HepG2 (cell line): ENCODE data around the gene LAMB2. TPM values are rescaled to one million over a fixed set of nuclear protein-coding genes. Genes with fewer than 3 reads are reported as not detected.
A peak's percentile ranks its signal among the peaks of the same experiment; 100 is the strongest.

Experiments
- ASH2L ChIP-seq: fragments of 300-600, 200-600 bp; sonication (generic); IDR thresholded peaks from 2 replicates; pipeline ENCODE4 v1.7.0; 2017; ENCODE audit warnings: low read depth, mild to moderate bottlenecking, moderate library complexity, mixed read lengths, low read length; ENCODE audit not compliant: insufficient read length
- FOXP4 ChIP-seq: sonication (generic); formaldehyde crosslinking; IDR thresholded peaks from 2 replicates; pipeline ENCODE4 v1.4.0; 2020; ENCODE audit warnings: missing genetic modification reagents
- HMG20B ChIP-seq: conservative IDR thresholded peaks from 2 replicates; pipeline ENCODE4 v1.6.1; 2016; ENCODE audit warnings: missing genetic modification reagents, missing compliant biosample characterization
- HMGXB4 ChIP-seq, 2 experiments: sonication (generic) in 1 of 2; formaldehyde crosslinking in 1 of 2; IDR thresholded peaks; 2 replicates each; pipeline versions ENCODE4 v1.4.0 to v1.6.1; 2018 to 2020; ENCODE audit warnings: missing genetic modification reagents in 2 of 2, borderline replicate concordance in 1 of 2, low read depth in 1 of 2, mild to moderate bottlenecking in 1 of 2, missing biosample characterization in 1 of 2
- HNF1A ChIP-seq, 2 experiments: sonication (generic) in 1 of 2; formaldehyde crosslinking in 1 of 2; IDR thresholded peaks; 2 replicates each; pipeline versions ENCODE4 v1.4.0 to v1.6.1; 2016 to 2020; ENCODE audit warnings: borderline replicate concordance in 1 of 2, low read depth in 1 of 2, mild to moderate bottlenecking in 1 of 2, missing genetic modification reagents in 1 of 2
- JARID2 ChIP-seq: sonication (generic); formaldehyde crosslinking; IDR thresholded peaks from 2 replicates; pipeline ENCODE4 v1.8.1; 2023; ENCODE audit warnings: missing genetic modification reagents, inconsistent platforms; ENCODE audit not compliant: insufficient replicate concordance
- PAWR ChIP-seq: sonication (generic); formaldehyde crosslinking; IDR thresholded peaks from 2 replicates; pipeline ENCODE4 v1.4.0; 2020; ENCODE audit warnings: missing genetic modification reagents, mild to moderate bottlenecking, borderline replicate concordance
- PCBP2 ChIP-seq: fragments of 200-400 bp; formaldehyde crosslinking; optimal IDR thresholded peaks from 2 replicates; pipeline ENCODE3; 2018; ENCODE audit warnings: low read length, low read depth; ENCODE audit not compliant: poor library complexity, severe bottlenecking
- RFX5 ChIP-seq: IDR thresholded peaks from 2 replicates; pipeline ENCODE4 v1.6.1; 2011; ENCODE audit warnings: low read depth, low read length, improper control_type of control experiment
- SMARCE1 ChIP-seq: fragments of 450-650 bp; IDR thresholded peaks from 2 replicates; pipeline ENCODE4 v1.6.1; 2017; ENCODE audit warnings: borderline replicate concordance
- THAP7 ChIP-seq: sonication (generic); formaldehyde crosslinking; IDR thresholded peaks from 2 replicates; pipeline ENCODE4 v1.8.1; 2023; ENCODE audit warnings: mild to moderate bottlenecking, missing genetic modification reagents
- YY1 ChIP-seq: IDR thresholded peaks from 2 replicates; pipeline ENCODE4 v1.6.1; 2011; ENCODE audit warnings: low read length, low read depth, moderate library complexity, mild to moderate bottlenecking; ENCODE audit not compliant: insufficient read depth, insufficient replicate concordance
- ZBTB7B ChIP-seq: sonication (generic); formaldehyde crosslinking; IDR thresholded peaks from 2 replicates; pipeline ENCODE4 v1.4.0; 2020; ENCODE audit warnings: missing genetic modification reagents
- ZFP91 ChIP-seq: sonication (generic); formaldehyde crosslinking; IDR thresholded peaks from 2 replicates; pipeline ENCODE4 v1.9.0; 2022; ENCODE audit warnings: missing genetic modification reagents, mild to moderate bottlenecking, borderline replicate concordance
- ZNF530 ChIP-seq: sonication (generic); formaldehyde crosslinking; IDR thresholded peaks from 2 replicates; pipeline ENCODE4 v1.5.0; 2020; ENCODE audit warnings: low read depth, mild to moderate bottlenecking, missing genetic modification reagents
- polyA plus RNA-seq, 8 experiments: library from polyadenylated mRNA; depleted of rRNA in 3 of 8; stranded (reverse) in 7 of 8; unstranded in 1 of 8; fragments of >200 nt; fragmentation: Illumina TruSeq in 4 of 8; extraction: Trizol in 4 of 8; gene quantifications; 2 replicates each; pipeline versions ENCODE4 v1.2.1 to v1.2.3, GENCODE V29; 2011 to 2016; ENCODE audit warnings: low read depth in 4 of 8, missing spikeins in 1 of 8, mixed read lengths in 1 of 8; ENCODE audit not compliant: insufficient read depth in 1 of 8
- total RNA-seq, 5 experiments: library from RNA; depleted of rRNA; stranded (reverse); fragments of >200 nt; fragmentation: Illumina TruSeq; extraction: Trizol; gene quantifications; 2 replicates each; pipeline ENCODE4 v1.2.3, GENCODE V29; 2016; ENCODE audit warnings: low read depth in 1 of 5

Gene LAMB2
- total and polyA plus RNA-seq, 2 of the 13 experiments (the other 11 are each of a cell fraction or from before 2014, with no cell fraction given), result 208 to 443 TPM

DNA sequence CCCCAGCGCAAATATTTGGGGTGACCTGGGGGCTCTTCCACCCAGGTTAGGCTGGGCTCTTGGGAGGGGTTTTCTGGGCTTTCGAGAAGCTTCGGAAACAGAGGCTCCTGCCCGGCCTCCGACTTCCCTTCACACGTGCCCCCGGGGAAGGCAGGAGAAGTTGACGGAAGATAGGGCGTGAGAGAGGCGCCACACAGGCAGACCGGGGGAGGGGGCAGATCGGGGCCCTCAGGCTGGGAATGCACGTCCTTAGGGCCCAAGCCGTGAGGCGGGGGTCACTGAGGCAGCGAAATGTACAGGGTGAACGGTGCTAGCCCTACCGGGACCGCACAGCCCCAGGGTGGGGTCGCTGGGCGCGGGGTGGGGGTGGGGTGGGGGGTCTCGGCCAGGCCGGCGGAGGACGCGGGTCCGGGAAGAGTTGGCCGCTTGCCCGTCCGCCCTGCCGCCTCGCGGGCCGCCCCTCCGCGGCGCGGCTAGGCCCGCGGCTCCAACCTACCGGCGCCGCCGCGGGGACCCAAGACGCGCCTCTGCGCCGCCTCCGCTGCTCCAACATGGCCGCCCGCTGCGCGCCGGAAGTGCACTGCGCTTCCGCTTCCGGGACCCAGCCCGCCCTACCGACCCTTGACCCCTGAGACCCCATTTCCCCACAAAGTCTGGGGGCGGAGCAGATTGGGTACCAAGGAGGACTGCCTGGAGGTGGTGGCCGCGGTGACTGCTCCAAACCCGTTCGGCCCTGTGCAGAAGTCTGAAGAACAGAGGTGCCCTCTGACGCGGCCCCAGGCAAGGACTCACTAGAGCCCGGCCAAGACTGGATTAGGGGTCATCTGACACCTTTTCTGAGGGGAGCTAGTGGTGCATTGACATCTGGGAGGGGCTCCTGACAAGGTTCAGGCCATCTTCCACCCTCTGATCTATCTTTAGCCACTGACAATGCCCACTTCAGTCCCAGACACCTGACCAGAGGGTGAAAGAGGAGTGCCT, 33.2 kb upstream of the LAMB2 start, which contains the start of gene CCDC71 (continued):
- TF ChIP-seq ASH2L, result peak; percentile 4
- TF ChIP-seq RFX5, result no peak
- no peak for TF ChIP-seq PCBP2
- no peak for TF ChIP-seq JARID2 (CRISPR knock-in tag)
- peak; percentile 13; the same call in 1 of the 2 replicates for TF ChIP-seq FOXP4 (CRISPR knock-in tag)
- TF ChIP-seq ZFP91 (CRISPR knock-in tag), result peak; percentile 77
- 0 out of 4 replicates have a peak, but pooled peaks of 1 of the 2 experiments have one; percentile 27 for TF ChIP-seq HMGXB4 (CRISPR knock-in tag; IDR thresholded peaks at IDR 0.05; ENCODE audit: borderline replicate concordance in 1 of 2, low read depth in 1 of 2)
- no peak for TF ChIP-seq SMARCE1
- no peak for TF ChIP-seq ZNF530 (CRISPR knock-in tag)
- no peak for TF ChIP-seq HNF1A (IDR thresholded peaks at IDR 0.05; ENCODE audit: low read depth)
- TF ChIP-seq HNF1A (CRISPR knock-in tag; IDR thresholded peaks at IDR 0.05; ENCODE audit: borderline replicate concordance), result no peak
- TF ChIP-seq HMG20B (CRISPR knock-in tag), result no peak
- TF ChIP-seq YY1, result peak; percentile 98
- no peak for TF ChIP-seq THAP7 (CRISPR knock-in tag)
- TF ChIP-seq ZBTB7B (CRISPR knock-in tag), result peak; percentile 89
- no peak for TF ChIP-seq PAWR (CRISPR knock-in tag)
